Gastroesophageal sphincter (tissue), 3 donors: ENCODE measurements around the gene ALG6.

ENCODE experiments used
- POLR2A ChIP-seq, 2 donors: fragments of 450-650 bp; IDR thresholded peaks; one replicate each; pipeline ENCODE4 v1.6.1; 2017; ENCODE audit warnings: antibody characterized with exemption in 2 of 2, mild to moderate bottlenecking in 2 of 2, moderate library complexity in 1 of 2
- TF ChIP-seq, protein P1 (sequence below), 4 experiments: fragments of 200-600 bp in 2 of 4; fragments of 450-650 bp in 2 of 4; sonication (generic) in 1 of 4; IDR thresholded peaks; one replicate each; pipeline ENCODE4 v1.5.1; 2017 to 2019; ENCODE audit warnings: antibody characterized with exemption in 4 of 4, mild to moderate bottlenecking in 2 of 4, moderate library complexity in 2 of 4

DNA sequence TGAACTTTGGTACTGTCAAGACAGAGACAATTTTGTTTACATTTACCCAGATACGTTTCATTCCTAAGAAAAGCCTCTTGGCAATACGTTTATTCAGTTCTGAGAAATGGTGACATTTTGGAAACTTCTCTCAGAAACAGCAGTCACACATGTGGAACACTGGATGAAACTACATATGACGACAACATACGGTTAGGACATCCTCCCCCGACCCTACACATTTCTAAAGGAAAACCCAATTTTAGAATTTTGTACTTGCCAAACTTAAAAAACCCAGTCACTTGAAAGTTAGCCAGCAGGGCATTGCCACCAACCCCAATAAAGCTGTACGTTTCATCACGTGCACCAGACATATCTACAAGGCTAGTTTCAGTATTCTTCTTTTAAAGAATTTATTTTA lies 98.8 kb downstream of the ALG6 start:
- no peak for TF ChIP-seq POLR2A (IDR thresholded peaks at IDR 0.05)
- TF ChIP-seq, protein P1, sequence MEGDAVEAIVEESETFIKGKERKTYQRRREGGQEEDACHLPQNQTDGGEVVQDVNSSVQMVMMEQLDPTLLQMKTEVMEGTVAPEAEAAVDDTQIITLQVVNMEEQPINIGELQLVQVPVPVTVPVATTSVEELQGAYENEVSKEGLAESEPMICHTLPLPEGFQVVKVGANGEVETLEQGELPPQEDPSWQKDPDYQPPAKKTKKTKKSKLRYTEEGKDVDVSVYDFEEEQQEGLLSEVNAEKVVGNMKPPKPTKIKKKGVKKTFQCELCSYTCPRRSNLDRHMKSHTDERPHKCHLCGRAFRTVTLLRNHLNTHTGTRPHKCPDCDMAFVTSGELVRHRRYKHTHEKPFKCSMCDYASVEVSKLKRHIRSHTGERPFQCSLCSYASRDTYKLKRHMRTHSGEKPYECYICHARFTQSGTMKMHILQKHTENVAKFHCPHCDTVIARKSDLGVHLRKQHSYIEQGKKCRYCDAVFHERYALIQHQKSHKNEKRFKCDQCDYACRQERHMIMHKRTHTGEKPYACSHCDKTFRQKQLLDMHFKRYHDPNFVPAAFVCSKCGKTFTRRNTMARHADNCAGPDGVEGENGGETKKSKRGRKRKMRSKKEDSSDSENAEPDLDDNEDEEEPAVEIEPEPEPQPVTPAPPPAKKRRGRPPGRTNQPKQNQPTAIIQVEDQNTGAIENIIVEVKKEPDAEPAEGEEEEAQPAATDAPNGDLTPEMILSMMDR (IDR thresholded peaks at IDR 0.05): no peak
